ENCODE measurements around the gene SLC10A3.

DNA sequence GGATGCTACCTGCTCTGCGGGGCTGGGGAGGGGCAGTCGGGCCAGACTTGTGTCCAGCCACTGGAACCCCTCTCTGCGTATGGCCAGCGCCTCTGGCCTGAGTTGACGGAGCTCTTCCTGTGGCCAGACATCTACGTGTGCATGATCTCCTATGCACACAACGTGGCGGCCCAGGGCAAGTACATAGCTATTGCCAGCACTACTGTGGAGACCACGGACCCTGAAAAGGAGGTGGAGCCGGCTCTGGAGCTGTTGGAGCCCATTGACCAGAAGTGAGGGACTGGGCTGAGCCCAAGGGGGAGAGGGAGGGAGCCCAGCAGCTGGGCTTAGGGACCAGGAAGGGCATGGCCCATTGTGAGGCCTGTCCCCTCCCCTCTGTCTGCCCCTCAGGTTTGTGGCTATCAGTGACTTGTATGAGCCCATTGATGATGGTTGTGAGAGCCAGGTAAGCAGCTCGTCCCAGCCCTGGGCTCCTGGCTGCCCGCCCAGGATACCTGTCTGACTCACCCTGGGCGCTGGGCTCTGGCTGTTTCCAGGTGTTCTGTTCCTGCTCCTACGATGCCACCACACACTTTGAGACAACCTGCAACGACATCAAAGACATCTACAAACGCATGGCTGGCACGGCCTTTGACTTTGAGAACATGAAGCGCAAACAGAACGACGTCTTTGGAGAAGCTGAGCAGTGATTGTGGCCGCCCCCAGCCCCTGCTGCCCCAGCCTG lies 48.3 kb downstream of the SLC10A3 start:
- no peak for TF ChIP-seq GATA2 (IDR thresholded peaks at IDR 0.05; ENCODE audit: low read depth, low read length)
- no peak for TF ChIP-seq GATA3 (IDR thresholded peaks at IDR 0.05; ENCODE audit: low read depth, low read length)

Measured in SH-SY5Y (cell line).